Measurements from ENCODE around the gene CXCL3. TPM values are rescaled to one million over a fixed set of nuclear protein-coding genes. Genes with fewer than 3 reads are reported as not detected.

Gene CXCL3
- total RNA-seq, 6 experiments from 2014 or later: 0.40 to 2.3 (median 1.4) TPM

DNA sequence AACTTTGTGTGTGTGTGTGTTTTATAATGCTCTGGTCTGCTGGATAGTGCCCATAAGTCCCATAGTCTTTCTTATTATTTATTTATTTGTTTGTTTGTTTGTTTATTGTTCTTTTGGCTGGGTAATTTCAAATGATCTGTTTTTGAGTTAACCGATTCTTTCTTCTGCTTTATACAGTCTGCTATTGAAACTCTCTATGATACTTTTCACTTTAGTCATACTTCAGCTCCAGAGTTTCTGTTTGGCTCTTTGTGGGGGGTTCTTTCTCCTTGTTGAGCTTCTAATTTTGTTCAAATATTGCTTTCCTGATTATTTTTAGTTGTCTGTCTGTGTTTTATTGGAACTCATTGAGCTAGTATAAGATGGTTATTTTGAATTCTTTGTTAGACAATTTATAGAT, 10.0 kb downstream of the CXCL3 start:
- H3K4me1 Mint-ChIP-seq (ENCODE audit: low read depth): peaks cover 20% of the 10 kb centered on the region
- no peak overlapping the region for H3K4me3 Mint-ChIP-seq
- H3K36me3 Mint-ChIP-seq (ENCODE audit: low read depth): 0 out of 2 replicates have a peak, but pooled peaks cover 5% of the 10 kb centered on the region
- DNase-seq: no peak
- no peaks in the 10 kb centered on the region for H3K9me3 Mint-ChIP-seq
- no peaks in the 10 kb centered on the region for H3K27me3 Mint-ChIP-seq (ENCODE audit: insufficient read depth)
- no peak overlapping the region for H3K27ac Mint-ChIP-seq
- TF ChIP-seq, protein P1, sequence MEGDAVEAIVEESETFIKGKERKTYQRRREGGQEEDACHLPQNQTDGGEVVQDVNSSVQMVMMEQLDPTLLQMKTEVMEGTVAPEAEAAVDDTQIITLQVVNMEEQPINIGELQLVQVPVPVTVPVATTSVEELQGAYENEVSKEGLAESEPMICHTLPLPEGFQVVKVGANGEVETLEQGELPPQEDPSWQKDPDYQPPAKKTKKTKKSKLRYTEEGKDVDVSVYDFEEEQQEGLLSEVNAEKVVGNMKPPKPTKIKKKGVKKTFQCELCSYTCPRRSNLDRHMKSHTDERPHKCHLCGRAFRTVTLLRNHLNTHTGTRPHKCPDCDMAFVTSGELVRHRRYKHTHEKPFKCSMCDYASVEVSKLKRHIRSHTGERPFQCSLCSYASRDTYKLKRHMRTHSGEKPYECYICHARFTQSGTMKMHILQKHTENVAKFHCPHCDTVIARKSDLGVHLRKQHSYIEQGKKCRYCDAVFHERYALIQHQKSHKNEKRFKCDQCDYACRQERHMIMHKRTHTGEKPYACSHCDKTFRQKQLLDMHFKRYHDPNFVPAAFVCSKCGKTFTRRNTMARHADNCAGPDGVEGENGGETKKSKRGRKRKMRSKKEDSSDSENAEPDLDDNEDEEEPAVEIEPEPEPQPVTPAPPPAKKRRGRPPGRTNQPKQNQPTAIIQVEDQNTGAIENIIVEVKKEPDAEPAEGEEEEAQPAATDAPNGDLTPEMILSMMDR (IDR thresholded peaks at IDR 0.05): no peak

DNA sequence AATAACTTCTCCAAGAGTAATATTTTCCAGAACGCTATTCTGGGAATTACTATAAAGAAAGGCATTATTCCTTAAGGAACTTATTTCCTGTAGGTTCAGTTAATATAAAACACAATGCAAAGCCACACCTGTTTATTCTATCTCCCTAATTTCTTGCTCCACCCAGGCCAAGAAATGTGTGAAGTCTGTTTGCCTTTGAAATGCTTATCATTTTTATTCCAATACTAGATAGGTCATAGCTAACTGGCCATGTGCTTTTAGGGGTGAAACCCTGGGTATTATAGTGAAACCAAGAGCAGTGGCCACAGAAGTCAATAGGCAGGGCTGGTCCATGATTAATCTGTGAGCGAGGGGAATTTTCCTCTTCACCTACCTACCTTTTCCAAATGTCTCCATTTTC, 14.8 kb downstream of the CXCL3 start:
- Mint-ChIP-seq H3K36me3 (ENCODE audit: low read depth) (0 out of 2 replicates have a peak, but pooled peaks cover 5% of the 10 kb centered on the region), H3K27ac (no peak overlapping the region), H3K4me3 (no peak overlapping the region), H3K4me1 (ENCODE audit: low read depth) (no peaks in the 10 kb centered on the region), H3K27me3 (ENCODE audit: insufficient read depth) (peaks cover 2% of the 10 kb centered on the region), H3K9me3 (no peaks in the 10 kb centered on the region)
- TF ChIP-seq, protein P1 (IDR thresholded peaks at IDR 0.05): no peak
- no peak for DNase-seq

DNA sequence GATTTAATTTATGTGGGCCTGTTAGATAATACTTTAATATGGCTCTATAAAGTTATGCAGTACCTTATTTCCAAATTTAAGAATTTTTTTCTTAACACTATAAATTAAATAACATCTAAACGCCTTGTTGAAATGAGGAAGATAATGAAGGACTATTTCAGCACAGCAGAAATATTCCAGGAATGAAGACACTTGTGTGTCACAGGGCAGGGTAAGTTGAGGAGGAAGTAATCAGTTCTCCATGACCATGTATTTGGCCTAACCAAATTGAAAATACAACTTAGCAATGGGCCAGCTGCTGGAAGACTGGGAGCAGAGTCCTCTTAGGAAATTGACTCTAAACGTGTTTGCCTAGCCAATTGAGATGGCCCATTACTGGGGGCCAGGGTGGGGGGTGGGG, 16.9 kb downstream of the CXCL3 start:
- Mint-ChIP-seq H3K9me3 (no peaks in the 10 kb centered on the region), H3K27ac (no peak overlapping the region), H3K4me3 (no peak overlapping the region), H3K27me3 (ENCODE audit: insufficient read depth) (peaks cover 3% of the 10 kb centered on the region), H3K4me1 (ENCODE audit: low read depth) (no peaks in the 10 kb centered on the region), H3K36me3 (ENCODE audit: low read depth) (0 out of 2 replicates have a peak, but pooled peaks cover 5% of the 10 kb centered on the region)
- TF ChIP-seq, protein P1 (IDR thresholded peaks at IDR 0.05): no peak
- no peak for DNase-seq

- no peaks in the 10 kb centered on the region for H3K9me3 Mint-ChIP-seq
- H3K4me1 Mint-ChIP-seq (ENCODE audit: low read depth): no peaks in the 10 kb centered on the region
- TF ChIP-seq, protein P1 (IDR thresholded peaks at IDR 0.05): no peak
- no peak overlapping the region for H3K27ac Mint-ChIP-seq
- no peak for DNase-seq
- H3K27me3 Mint-ChIP-seq (ENCODE audit: insufficient read depth): peaks cover 5% of the 10 kb centered on the region
- no peaks in the 10 kb centered on the region for H3K36me3 Mint-ChIP-seq (ENCODE audit: low read depth)
- H3K4me3 Mint-ChIP-seq: no peak overlapping the region
These were observed 19.7 kb downstream of the CXCL3 start for GRCh38 chr4:74018771-74019170.

DNA sequence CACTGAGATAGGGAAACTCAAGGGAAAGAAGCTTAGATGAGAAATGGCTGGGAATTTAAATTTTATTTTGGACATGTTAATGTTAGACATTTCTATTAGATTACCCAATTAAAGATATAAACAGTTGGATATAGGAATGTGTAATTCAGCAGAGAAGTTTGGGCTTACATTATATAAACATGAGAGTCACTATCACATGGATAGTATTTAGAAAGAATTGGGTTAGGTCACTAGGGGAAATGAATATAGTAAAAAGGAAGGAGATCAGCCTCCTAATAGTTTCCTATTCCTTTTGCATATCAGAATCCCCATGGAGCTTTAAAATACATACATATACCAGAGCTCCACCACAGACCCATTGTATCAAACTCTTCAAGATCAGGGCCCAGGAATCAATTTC, 20.4 kb downstream of the CXCL3 start:
- Mint-ChIP-seq H3K27ac (no peak overlapping the region), H3K36me3 (ENCODE audit: low read depth) (no peaks in the 10 kb centered on the region), H3K9me3 (no peaks in the 10 kb centered on the region), H3K4me1 (ENCODE audit: low read depth) (no peaks in the 10 kb centered on the region), H3K4me3 (no peak overlapping the region), H3K27me3 (ENCODE audit: insufficient read depth) (peaks cover 7% of the 10 kb centered on the region)
- TF ChIP-seq, protein P1 (IDR thresholded peaks at IDR 0.05): no peak
- no peak for DNase-seq

GRCh38 chr4:74016068-74016467, 22.4 kb downstream of the CXCL3 start:
- H3K9me3 Mint-ChIP-seq: no peaks in the 10 kb centered on the region
- H3K27ac Mint-ChIP-seq: no peak overlapping the region
- H3K4me3 Mint-ChIP-seq: no peak overlapping the region
- no peaks in the 10 kb centered on the region for H3K4me1 Mint-ChIP-seq (ENCODE audit: low read depth)
- TF ChIP-seq, protein P1 (IDR thresholded peaks at IDR 0.05): no peak
- no peak for DNase-seq
- H3K27me3 Mint-ChIP-seq (ENCODE audit: insufficient read depth): peaks cover 10% of the 10 kb centered on the region
- no peaks in the 10 kb centered on the region for H3K36me3 Mint-ChIP-seq (ENCODE audit: low read depth)
